ENCODE results near the gene RPL7L1. TPM values are rescaled to one million over a fixed set of nuclear protein-coding genes. Genes with fewer than 3 reads are reported as not detected.

The RPL7L1 gene
- total RNA-seq, 1 donor: 157 TPM

GRCh38 chr6:42938987-42939809, 59.8 kb downstream of the RPL7L1 start:
- TF ChIP-seq, protein P1, sequence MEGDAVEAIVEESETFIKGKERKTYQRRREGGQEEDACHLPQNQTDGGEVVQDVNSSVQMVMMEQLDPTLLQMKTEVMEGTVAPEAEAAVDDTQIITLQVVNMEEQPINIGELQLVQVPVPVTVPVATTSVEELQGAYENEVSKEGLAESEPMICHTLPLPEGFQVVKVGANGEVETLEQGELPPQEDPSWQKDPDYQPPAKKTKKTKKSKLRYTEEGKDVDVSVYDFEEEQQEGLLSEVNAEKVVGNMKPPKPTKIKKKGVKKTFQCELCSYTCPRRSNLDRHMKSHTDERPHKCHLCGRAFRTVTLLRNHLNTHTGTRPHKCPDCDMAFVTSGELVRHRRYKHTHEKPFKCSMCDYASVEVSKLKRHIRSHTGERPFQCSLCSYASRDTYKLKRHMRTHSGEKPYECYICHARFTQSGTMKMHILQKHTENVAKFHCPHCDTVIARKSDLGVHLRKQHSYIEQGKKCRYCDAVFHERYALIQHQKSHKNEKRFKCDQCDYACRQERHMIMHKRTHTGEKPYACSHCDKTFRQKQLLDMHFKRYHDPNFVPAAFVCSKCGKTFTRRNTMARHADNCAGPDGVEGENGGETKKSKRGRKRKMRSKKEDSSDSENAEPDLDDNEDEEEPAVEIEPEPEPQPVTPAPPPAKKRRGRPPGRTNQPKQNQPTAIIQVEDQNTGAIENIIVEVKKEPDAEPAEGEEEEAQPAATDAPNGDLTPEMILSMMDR (IDR thresholded peaks at IDR 0.05; ENCODE audit: insufficient read depth, low read depth, low read length): no peak
- no peak for DNase-seq (ENCODE audit: low read depth)
- no peak overlapping the region for H3K4me3 ChIP-seq (ENCODE audit: low read depth, low read length)

Other genes starting within 250 kb of the RPL7L1 start
- gene PRPH2, start 157.0 kb upstream of the RPL7L1 start, total RNA-seq: 2.6 and 5.2 TPM in 2 replicates
- 38.7 and 42.3 TPM in 2 replicates for gene TBCC, start 133.5 kb upstream of the RPL7L1 start, total RNA-seq
- 4.5 and 5.6 TPM in 2 replicates for gene BICRAL, start 97.6 kb upstream of the RPL7L1 start, total RNA-seq
- not detected in 2 replicates for gene PTCRA, start 36.4 kb downstream of the RPL7L1 start, total RNA-seq
- 26.7 and 36.7 TPM in 2 replicates for gene CNPY3, start 49.9 kb downstream of the RPL7L1 start, total RNA-seq
- 0.32 TPM in 1 of 2 replicates, not detected in the other for gene GNMT, start 81.1 kb downstream of the RPL7L1 start, total RNA-seq
- 26.4 and 41.0 TPM in 2 replicates for gene PEX6, start 99.6 kb downstream of the RPL7L1 start, total RNA-seq
- 34.8 and 47.5 TPM in 2 replicates for gene PPP2R5D, start 105.0 kb downstream of the RPL7L1 start, total RNA-seq
- 60.0 and 68.9 TPM in 2 replicates for gene MEA1, start 134.3 kb downstream of the RPL7L1 start, total RNA-seq
- 92.1 and 93.3 TPM in 2 replicates for gene KLHDC3, start 134.6 kb downstream of the RPL7L1 start, total RNA-seq
- gene RRP36, start 142.0 kb downstream of the RPL7L1 start, total RNA-seq: 114 and 125 TPM in 2 replicates
- 46.1 and 54.8 TPM in 2 replicates for gene CUL7, start 174.2 kb downstream of the RPL7L1 start, total RNA-seq
- gene MRPL2, start 179.8 kb downstream of the RPL7L1 start, total RNA-seq: 20.7 and 23.8 TPM in 2 replicates
- gene KLC4, start 180.0 kb downstream of the RPL7L1 start, total RNA-seq: 16.0 and 16.1 TPM in 2 replicates
- 191 and 199 TPM in 2 replicates for gene PTK7, start 196.7 kb downstream of the RPL7L1 start, total RNA-seq